PC-3 (cell line): Measurements from ENCODE around the gene KRTAP12-1.

Experiments used
- EZH2phosphoT487 ChIP-seq: fragments of 300-600 bp; sonication (generic); IDR thresholded peaks from 2 replicates; pipeline ENCODE4 v1.6.1; 2018; ENCODE audit warnings: mild to moderate bottlenecking, antibody characterized with exemption, low read length, borderline replicate concordance
- TF ChIP-seq, protein P1 (sequence below): fragments of 300-600 bp; sonication (generic); conservative IDR thresholded peaks from 2 replicates; pipeline ENCODE4 v1.5.1; 2017; ENCODE audit warnings: antibody characterized with exemption, low read depth, mild to moderate bottlenecking, low read length

- TF ChIP-seq, protein P1, sequence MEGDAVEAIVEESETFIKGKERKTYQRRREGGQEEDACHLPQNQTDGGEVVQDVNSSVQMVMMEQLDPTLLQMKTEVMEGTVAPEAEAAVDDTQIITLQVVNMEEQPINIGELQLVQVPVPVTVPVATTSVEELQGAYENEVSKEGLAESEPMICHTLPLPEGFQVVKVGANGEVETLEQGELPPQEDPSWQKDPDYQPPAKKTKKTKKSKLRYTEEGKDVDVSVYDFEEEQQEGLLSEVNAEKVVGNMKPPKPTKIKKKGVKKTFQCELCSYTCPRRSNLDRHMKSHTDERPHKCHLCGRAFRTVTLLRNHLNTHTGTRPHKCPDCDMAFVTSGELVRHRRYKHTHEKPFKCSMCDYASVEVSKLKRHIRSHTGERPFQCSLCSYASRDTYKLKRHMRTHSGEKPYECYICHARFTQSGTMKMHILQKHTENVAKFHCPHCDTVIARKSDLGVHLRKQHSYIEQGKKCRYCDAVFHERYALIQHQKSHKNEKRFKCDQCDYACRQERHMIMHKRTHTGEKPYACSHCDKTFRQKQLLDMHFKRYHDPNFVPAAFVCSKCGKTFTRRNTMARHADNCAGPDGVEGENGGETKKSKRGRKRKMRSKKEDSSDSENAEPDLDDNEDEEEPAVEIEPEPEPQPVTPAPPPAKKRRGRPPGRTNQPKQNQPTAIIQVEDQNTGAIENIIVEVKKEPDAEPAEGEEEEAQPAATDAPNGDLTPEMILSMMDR: no peak
- TF ChIP-seq EZH2phosphoT487: no peak
Observed at GRCh38 chr21:44684077-44684476, 2.1 kb upstream of the KRTAP12-1 start.
